ENCODE data around the gene CLEC2A. TPM values are rescaled to one million over a fixed set of nuclear protein-coding genes. Genes with fewer than 3 reads are reported as not detected.
A peak's percentile ranks its signal among the peaks of the same experiment; 100 is the strongest.
"Not testable (repeated sequence)": the region's sequence is repeated elsewhere in the genome, so short reads cannot be mapped to it uniquely, and the experiment has no call there.

The CLEC2A gene, protein sequence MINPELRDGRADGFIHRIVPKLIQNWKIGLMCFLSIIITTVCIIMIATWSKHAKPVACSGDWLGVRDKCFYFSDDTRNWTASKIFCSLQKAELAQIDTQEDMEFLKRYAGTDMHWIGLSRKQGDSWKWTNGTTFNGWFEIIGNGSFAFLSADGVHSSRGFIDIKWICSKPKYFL
- not detected for total RNA-seq

DNA sequence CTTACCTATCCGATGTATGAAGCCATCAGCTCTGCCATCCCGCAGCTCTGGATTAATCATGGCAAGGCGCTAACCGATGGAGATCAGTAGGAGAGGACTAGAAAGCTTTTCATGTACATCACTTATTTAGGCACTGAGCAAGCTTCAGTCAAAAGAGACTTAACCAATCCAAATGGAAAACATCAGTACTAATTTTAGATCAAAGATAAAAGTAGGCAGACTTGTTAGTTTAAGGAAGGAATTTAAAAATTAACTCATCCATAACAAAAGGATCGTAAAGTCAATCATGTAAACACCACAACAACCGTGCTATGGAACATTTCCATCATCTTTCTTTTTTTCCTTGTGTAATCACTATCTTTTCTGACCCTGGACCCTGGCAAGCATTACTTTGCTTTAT is at the start of gene CLEC2A:
Gene CLEC2A (minus strand): TSS at position 101 of the 400 bp plus-strand sequence. CDS start 41 bp downstream, at position 60.
- CTCF ChIA-PET: interaction anchor here (0.7 to 1.3 kb wide), 6 partner anchors 8 to 181 kb away, joined by 3 to 7 read pairs (median 4); no protein-coding TSS in a partner anchor
- POLR2A ChIA-PET: no interaction called here
- Mint-ChIP-seq H3K27me3 (ENCODE audit: low read depth) (peaks cover 4% of the 10 kb centered on the region), H3K4me1 (ENCODE audit: low read depth) (peaks cover 9% of the 10 kb centered on the region), H3K9me3 (ENCODE audit: insufficient read depth) (no peaks in the 10 kb centered on the region), H3K27ac (no peak within 1 kb of the TSS), H3K36me3 (ENCODE audit: low read depth) (no peaks in the 10 kb centered on the region), H3K4me3 (no peak within 1 kb of the TSS)
- DNase-seq: no peak
- ATAC-seq: no peak

DNA sequence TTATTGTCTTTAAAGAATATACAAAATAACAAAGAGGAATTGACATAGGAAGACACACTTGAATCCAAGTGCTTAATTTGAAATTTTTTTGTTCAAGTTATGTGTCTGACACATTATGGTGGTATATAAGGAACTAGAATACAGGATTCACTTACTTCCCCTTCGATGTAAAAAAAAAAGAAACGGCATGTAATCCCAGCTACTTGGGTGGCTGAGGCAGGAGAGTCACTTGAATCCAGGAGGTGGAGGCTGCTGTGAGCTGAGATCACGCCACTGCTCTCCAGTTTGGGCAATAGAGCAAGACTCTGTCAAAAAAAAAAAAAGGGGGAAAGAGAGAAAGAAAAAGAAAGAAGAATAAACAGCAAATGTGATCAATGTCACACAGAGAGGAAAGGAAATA is 48.0 kb upstream of the CLEC2A start:
- H3K36me3 Mint-ChIP-seq (ENCODE audit: low read depth): peaks cover 14% of the 10 kb centered on the region
- H3K27me3 Mint-ChIP-seq (ENCODE audit: low read depth): peaks cover 5% of the 10 kb centered on the region
- ChIA-PET CTCF (interaction anchor here (0.8 kb wide), 1 partner anchor 40 kb away, joined by 3 read pairs; no protein-coding TSS in a partner anchor), POLR2A (no interaction called here)
- no peaks in the 10 kb centered on the region for H3K4me1 Mint-ChIP-seq (ENCODE audit: low read depth)
- no peak for ATAC-seq
- H3K27ac Mint-ChIP-seq: no peak overlapping the region
- peaks cover 7% of the 10 kb centered on the region for H3K9me3 Mint-ChIP-seq (ENCODE audit: insufficient read depth)
- no peak overlapping the region for H3K4me3 Mint-ChIP-seq
- no peak for DNase-seq

DNA sequence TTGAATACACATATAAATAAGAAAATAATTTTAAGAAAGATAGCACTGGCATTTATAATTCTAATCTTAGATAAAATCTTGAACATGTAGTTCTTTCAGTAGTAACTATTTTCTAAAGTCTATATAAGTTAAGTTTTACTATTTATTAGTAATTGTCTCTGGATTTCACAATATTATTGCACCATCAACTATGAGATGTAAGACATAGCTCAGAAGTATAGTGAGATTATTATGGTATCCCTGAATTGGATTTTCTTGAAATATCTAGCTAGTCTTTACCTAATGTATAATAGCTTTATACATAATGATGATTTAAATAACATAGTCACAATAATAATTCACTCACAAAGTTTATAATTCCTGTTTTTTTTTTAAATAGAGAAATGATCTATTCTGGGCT is 45.7 kb upstream of the CLEC2A start:
- H3K27me3 Mint-ChIP-seq (ENCODE audit: low read depth): peaks cover 5% of the 10 kb centered on the region
- ATAC-seq (no peak), DNase-seq (no peak)
- no peaks in the 10 kb centered on the region for H3K4me1 Mint-ChIP-seq (ENCODE audit: low read depth)
- peaks cover 24% of the 10 kb centered on the region for H3K36me3 Mint-ChIP-seq (ENCODE audit: low read depth)
- peaks cover 7% of the 10 kb centered on the region for H3K9me3 Mint-ChIP-seq (ENCODE audit: insufficient read depth)
- H3K27ac Mint-ChIP-seq: no peak overlapping the region
- POLR2A ChIA-PET: no interaction called here
- CTCF ChIA-PET: interaction anchor here (1.1 kb wide), 1 partner anchor 38 kb away, joined by 3 read pairs; no protein-coding TSS in a partner anchor
- H3K4me3 Mint-ChIP-seq: no peak overlapping the region

DNA sequence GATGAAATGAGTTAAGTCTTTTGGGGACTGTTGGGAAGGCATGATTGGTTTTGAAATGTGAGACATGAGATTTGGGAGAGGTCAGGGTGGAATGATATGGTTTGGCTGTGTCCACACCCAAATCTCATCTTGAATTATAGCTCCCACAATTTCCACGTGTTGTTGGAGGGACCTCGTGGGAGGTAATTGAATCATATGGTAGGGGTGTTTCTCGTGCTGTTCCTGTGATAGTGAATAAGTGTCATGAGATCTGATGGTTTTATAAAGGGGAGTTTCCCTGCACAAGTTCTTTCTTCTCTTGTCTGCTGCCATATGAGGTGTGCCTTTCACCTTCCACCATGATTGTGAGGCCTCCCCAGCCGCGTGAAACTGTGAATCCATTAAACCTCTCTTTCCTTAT is 44.5 kb upstream of the CLEC2A start:
- H3K27ac Mint-ChIP-seq; H3K9me3 Mint-ChIP-seq (ENCODE audit: insufficient read depth); H3K4me3 Mint-ChIP-seq; ATAC-seq; H3K4me1 Mint-ChIP-seq (ENCODE audit: low read depth); POLR2A ChIA-PET; DNase-seq; H3K27me3 Mint-ChIP-seq (ENCODE audit: low read depth): not testable (repeated sequence)
- peaks cover 24% of the 10 kb centered on the region for H3K36me3 Mint-ChIP-seq (ENCODE audit: low read depth)
- CTCF ChIA-PET: interaction anchor here (0.7 kb wide), 1 partner anchor 27 kb away, joined by 3 read pairs; no protein-coding TSS in a partner anchor

DNA sequence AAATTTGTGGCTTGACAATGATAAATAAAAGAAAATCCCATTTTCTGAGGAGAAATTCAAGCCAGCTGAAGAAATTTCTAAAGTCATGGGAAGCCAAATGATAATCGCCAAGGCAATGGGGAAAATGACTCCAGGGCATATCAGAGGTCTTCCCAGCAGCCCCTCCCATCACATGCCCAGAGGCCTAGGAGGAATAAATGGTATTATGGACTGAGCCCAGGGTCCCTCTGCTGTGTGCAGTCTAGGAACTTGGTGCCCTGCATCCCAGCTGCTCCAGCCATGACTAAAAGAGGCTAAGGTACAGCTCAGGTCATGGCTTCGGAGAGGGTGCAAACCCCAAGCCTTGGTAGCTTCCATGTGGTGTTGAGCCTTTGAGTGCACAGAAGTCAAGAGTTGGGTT is 43.4 kb upstream of the CLEC2A start:
- H3K4me1 Mint-ChIP-seq (ENCODE audit: low read depth): no peaks in the 10 kb centered on the region
- no peak overlapping the region for H3K4me3 Mint-ChIP-seq
- no peak for DNase-seq
- CTCF ChIA-PET: interaction anchor here (0.7 kb wide), 1 partner anchor 26 kb away, joined by 3 read pairs; no protein-coding TSS in a partner anchor
- POLR2A ChIA-PET: interaction anchor here (0.6 kb wide), 1 partner anchor 120 kb away, joined by 3 read pairs; no protein-coding TSS in a partner anchor
- peaks cover 21% of the 10 kb centered on the region for H3K36me3 Mint-ChIP-seq (ENCODE audit: low read depth)
- peaks cover 7% of the 10 kb centered on the region for H3K9me3 Mint-ChIP-seq (ENCODE audit: insufficient read depth)
- no peak for ATAC-seq
- H3K27me3 Mint-ChIP-seq (ENCODE audit: low read depth): peaks cover 5% of the 10 kb centered on the region
- H3K27ac Mint-ChIP-seq: no peak overlapping the region

DNA sequence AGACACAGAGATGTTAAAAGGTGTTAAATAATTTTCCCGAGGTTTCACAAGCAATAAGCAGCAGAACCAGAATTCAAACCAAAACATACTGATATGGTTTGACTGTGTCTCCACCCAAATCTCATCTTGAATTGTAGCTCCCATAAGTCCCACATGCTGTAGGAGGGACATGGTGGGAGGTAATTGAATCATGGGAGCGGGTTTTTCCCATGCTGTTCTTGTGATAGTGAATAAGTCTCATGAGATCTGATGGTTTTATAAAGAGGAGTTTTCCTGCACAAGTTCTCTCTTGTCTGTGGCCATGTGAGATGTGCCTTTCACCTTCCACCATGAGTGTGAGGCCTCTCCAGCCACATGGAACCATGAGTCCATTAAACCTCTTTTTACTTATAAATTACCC is 42.6 kb upstream of the CLEC2A start:
- POLR2A ChIA-PET; H3K9me3 Mint-ChIP-seq (ENCODE audit: insufficient read depth); H3K27me3 Mint-ChIP-seq (ENCODE audit: low read depth); H3K4me3 Mint-ChIP-seq; CTCF ChIA-PET; ATAC-seq; H3K27ac Mint-ChIP-seq; H3K4me1 Mint-ChIP-seq (ENCODE audit: low read depth); DNase-seq: not testable (repeated sequence)
- H3K36me3 Mint-ChIP-seq (ENCODE audit: low read depth): peaks cover 21% of the 10 kb centered on the region

DNA sequence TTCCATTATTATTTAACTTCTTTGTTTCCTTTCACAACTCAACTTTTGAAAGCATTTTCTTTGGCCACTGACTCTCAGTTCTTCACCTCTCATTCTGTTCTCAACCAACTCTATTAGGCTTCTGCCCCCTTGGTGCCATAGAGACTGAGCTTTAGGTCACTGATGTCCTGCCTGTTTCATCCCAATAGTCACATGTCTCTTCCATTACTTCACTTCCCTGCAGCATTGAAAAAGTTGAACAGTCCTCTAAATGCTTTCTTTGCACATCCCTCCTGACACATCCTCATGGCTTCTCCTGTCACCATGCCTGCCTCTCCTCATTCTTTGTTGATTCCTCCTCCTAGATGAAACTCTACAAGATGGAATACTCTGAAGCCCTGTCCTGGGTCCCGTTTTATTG is 41.8 kb upstream of the CLEC2A start:
- POLR2A ChIA-PET: no interaction called here
- Mint-ChIP-seq H3K4me1 (ENCODE audit: low read depth) (no peaks in the 10 kb centered on the region), H3K27ac (no peak overlapping the region), H3K27me3 (ENCODE audit: low read depth) (peaks cover 5% of the 10 kb centered on the region), H3K4me3 (no peak overlapping the region), H3K36me3 (ENCODE audit: low read depth) (peaks cover 21% of the 10 kb centered on the region), H3K9me3 (ENCODE audit: insufficient read depth) (peaks cover 7% of the 10 kb centered on the region)
- no peak for ATAC-seq
- CTCF ChIA-PET: no interaction called here
- DNase-seq: no peak

DNA sequence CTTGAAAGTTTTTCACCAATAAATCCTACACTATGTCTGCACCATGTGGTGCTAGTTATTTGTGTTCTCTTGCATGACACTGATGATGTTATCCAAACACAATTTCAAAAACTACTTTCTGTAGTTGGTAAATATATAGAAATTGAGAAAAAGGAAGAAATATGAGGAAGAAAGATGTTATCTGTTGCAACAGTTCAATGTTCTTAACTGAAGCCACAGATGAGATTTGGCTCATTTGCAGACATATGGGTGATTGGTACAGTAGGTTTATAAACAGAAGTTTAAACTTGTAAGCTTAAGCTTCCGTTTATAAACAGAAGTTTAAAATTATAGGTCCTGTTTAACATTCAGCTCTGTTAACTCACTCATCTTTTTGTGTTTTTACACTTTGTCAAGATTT is 39.0 kb upstream of the CLEC2A start, which contains the start of gene CLEC12A:
Gene CLEC12A (plus strand): TSS at position 229 of the 400 bp plus-strand sequence. CDS start 188 bp downstream, outside the sequence.
- Mint-ChIP-seq H3K27ac (no peak within 1 kb of the TSS), H3K4me1 (ENCODE audit: low read depth) (no peaks in the 10 kb centered on the region), H3K27me3 (ENCODE audit: low read depth) (no peaks in the 10 kb centered on the region), H3K36me3 (ENCODE audit: low read depth) (peaks cover 14% of the 10 kb centered on the region), H3K4me3 (no peak within 1 kb of the TSS), H3K9me3 (ENCODE audit: insufficient read depth) (no peaks in the 10 kb centered on the region)
- ChIA-PET CTCF (interaction anchor here (0.9 kb wide), 1 partner anchor 31 kb away, joined by 3 read pairs; no protein-coding TSS in a partner anchor), POLR2A (no interaction called here)
- DNase-seq: no peak
- ATAC-seq: no peak

DNA sequence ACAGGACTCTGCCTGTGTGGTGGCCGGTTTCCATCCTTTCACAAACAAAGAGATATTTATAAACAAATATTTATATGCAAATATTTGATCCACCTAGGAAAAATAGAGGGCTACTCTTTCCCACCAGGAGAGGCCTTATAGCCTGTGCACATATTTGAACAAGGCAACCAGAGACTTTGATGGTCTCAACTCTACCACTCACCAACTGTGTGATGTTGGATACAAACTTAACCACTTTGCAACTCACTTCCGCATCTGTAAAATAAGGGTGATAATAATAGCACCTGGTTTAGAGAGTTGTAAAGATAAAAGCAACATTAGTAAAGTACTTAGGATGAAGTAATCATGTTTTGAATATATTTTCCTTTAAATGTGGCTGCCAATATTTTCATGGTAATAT is 37.5 kb upstream of the CLEC2A start:
- no peak overlapping the region for H3K4me3 Mint-ChIP-seq
- no peak for DNase-seq

DNA sequence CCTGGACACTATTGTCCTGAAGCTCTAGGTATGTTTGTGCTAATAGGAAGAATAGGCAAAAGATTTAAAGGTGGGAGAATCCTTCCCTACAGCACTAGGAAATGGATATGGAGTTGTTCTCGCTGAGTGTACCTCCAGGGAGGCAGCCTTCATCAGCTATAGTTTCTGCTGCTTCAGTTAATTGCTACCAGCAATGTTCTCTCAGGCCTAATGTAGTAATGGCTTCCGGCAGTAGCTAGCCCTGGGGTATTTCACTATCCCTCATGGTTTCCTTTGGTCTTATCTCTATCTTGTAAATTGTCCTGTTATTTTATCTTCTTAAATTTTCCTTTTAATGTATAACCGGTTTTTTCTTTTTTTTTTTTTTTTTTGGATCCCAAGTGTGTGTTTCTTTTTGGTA is 29.7 kb upstream of the CLEC2A start:
- Mint-ChIP-seq H3K9me3 (ENCODE audit: insufficient read depth) (peaks cover 4% of the 10 kb centered on the region), H3K27me3 (ENCODE audit: low read depth) (no peaks in the 10 kb centered on the region), H3K4me3 (no peak overlapping the region), H3K36me3 (ENCODE audit: low read depth) (peaks cover 19% of the 10 kb centered on the region), H3K4me1 (ENCODE audit: low read depth) (peaks cover 46% of the 10 kb centered on the region), H3K27ac (no peak overlapping the region)
- ATAC-seq (no peak), DNase-seq (no peak)
- CTCF ChIA-PET: interaction anchor here (0.8 kb wide), 1 partner anchor 95 kb away, joined by 3 read pairs; no protein-coding TSS in a partner anchor
- POLR2A ChIA-PET: no interaction called here

More for the DNA sequence above, 37.5 kb upstream of the CLEC2A start:
- no peaks in the 10 kb centered on the region for H3K4me1 Mint-ChIP-seq (ENCODE audit: low read depth)
- POLR2A ChIA-PET: no interaction called here
- no peak for ATAC-seq
- no peak overlapping the region for H3K27ac Mint-ChIP-seq
- no peaks in the 10 kb centered on the region for H3K27me3 Mint-ChIP-seq (ENCODE audit: low read depth)
- H3K36me3 Mint-ChIP-seq (ENCODE audit: low read depth): peaks cover 7% of the 10 kb centered on the region
- CTCF ChIA-PET: no interaction called here
- no peaks in the 10 kb centered on the region for H3K9me3 Mint-ChIP-seq (ENCODE audit: insufficient read depth)

DNA sequence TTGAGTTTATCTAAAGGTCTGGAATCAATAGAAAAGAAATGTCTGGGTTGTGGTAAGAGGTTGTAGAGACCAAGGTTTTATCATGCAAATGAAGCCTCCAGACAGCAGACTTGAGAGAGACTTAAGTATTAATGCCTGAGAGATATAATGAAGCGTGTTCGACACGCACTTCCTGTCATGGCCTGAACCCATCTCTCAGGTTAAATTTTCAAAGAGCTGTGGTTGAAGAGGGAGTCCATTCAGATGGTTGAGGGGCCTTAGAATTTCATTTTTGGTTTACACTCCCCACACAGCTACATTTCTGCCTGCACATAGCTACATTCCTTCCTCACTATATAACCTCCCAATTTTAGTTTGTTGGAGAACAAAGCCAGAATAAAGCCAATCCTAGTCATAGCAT is 28.9 kb upstream of the CLEC2A start:
- Mint-ChIP-seq H3K36me3 (ENCODE audit: low read depth) (peaks cover 21% of the 10 kb centered on the region), H3K27me3 (ENCODE audit: low read depth) (no peaks in the 10 kb centered on the region), H3K4me3 (no peak overlapping the region), H3K9me3 (ENCODE audit: insufficient read depth) (peaks cover 4% of the 10 kb centered on the region), H3K4me1 (ENCODE audit: low read depth) (peaks cover 53% of the 10 kb centered on the region), H3K27ac (peak overlapping the region; percentile 53)
- ChIA-PET CTCF (interaction anchor here (0.6 to 0.8 kb wide), 2 partner anchors 95 to 190 kb away, joined by 3 read pairs; no protein-coding TSS in a partner anchor), POLR2A (no interaction called here)
- DNase-seq (peak; percentile 46), ATAC-seq (peak; percentile 80)

DNA sequence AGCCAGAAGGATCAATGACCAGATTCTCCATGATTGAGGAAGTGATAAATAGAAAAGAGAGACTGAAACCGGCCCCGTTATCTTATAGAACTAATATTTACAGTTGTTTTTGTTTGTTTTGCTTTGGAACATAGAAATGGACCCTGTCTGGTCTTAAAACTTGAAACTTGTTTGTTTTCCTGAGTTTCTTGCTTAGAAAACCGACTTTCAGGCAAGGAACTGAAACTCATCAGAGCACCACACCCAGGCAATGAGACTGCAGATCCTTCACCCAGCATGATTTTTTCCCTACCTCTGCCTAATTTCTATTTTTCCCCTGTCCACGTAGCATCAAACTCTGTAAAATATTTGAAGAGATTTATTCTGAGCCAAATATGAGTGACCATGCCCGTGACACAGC is 28.4 kb upstream of the CLEC2A start:
- no peaks in the 10 kb centered on the region for H3K27me3 Mint-ChIP-seq (ENCODE audit: low read depth)
- peak overlapping the region; percentile 53 for H3K27ac Mint-ChIP-seq
- ATAC-seq: no peak
- H3K36me3 Mint-ChIP-seq (ENCODE audit: low read depth): peaks cover 26% of the 10 kb centered on the region
- H3K4me1 Mint-ChIP-seq (ENCODE audit: low read depth): peaks cover 58% of the 10 kb centered on the region
- no peak overlapping the region for H3K4me3 Mint-ChIP-seq
- peaks cover 4% of the 10 kb centered on the region for H3K9me3 Mint-ChIP-seq (ENCODE audit: insufficient read depth)
- CTCF ChIA-PET: no interaction called here
- no peak for DNase-seq
- POLR2A ChIA-PET: no interaction called here
